GM18508 (cell line): Measurements from ENCODE around the gene LYPD6B.
A peak's percentile ranks its signal among the peaks of the same experiment; 100 is the strongest.

Experiments
- ATAC-seq: cut with Tn5 transposase; IDR thresholded peaks from one replicate; pipeline ENCODE4 v1.9.1; 2021; ENCODE audit warnings: moderate number of reproducible peaks; ENCODE audit not compliant: insufficient read depth, unreplicated experiment

The LYPD6B gene, protein sequence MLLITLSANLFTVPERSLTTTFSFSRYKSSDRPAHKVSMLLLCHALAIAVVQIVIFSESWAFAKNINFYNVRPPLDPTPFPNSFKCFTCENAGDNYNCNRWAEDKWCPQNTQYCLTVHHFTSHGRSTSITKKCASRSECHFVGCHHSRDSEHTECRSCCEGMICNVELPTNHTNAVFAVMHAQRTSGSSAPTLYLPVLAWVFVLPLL

DNA sequence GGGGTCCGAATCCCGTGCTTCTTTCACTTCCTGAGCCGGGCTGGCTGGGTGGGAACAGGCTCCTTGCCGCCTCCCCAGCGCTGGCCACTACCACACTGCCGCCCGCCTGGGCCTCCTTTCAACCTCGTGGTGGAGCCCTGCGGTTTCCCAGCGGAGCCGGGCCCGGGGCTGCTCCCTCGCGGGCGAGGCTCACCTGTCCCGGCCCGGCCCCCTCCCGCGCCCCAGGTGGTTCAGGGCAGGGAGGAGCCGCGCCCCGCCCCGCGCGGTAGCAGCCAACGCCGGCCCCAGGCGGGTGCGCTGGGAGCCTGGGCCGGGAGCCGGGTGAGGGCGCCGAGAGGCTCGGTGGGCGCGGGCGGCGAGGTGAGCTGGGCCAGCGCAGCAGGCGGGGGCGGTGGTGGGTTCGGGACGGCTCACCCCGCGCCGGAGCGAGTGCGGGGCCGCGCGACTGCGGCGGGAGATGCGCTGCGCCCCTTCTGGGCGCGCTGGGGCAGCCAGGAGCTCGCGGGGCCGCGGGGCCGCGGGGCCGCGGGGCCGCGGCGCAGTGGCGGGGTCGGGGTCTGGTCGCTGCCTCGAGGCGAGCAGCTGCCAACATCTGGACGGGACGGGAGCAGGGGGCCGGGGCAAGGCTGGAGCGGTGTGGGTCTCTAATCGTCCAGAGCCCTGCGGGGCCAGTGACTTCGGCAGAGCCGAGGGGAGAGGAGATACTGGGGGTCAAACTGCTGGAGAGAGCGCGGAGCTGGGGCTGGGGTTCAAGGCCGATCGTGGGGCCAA is at the start of gene LYPD6B:
LYPD6B (plus strand) TSS at position 258 of the 771 bp plus-strand sequence. CDS start 92,250 bp downstream, outside the sequence.
- ATAC-seq = no peak

DNA sequence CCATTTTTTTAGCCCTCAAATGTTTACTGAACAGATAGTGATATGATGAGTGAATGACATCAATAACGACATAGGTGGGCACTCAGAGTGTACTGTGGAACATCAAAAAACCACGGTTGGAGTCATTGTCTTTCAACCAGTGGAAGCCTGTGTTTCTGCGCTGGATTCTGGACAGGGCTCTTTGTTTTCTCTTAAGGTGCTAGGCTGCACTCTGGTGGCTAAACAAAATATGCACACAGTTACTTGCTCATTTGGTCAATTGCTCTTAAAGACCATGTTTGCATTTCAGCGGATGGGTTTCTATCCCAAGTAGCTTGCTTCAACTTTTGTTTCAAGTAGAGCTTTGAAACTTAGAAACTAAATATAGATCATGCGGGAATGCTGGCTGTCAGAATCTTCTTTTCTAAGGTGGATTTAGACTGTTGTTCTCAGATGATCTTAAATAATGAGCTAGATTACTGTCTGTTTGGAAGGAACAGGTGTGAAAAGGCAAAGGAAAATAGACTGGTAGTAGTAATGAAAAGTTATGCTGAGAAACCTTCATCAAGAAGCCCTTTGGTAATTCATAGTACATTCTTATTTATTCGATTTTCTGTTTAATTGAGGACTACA is 48.5 kb upstream of the LYPD6B start:
- peak; percentile 86 for ATAC-seq

DNA sequence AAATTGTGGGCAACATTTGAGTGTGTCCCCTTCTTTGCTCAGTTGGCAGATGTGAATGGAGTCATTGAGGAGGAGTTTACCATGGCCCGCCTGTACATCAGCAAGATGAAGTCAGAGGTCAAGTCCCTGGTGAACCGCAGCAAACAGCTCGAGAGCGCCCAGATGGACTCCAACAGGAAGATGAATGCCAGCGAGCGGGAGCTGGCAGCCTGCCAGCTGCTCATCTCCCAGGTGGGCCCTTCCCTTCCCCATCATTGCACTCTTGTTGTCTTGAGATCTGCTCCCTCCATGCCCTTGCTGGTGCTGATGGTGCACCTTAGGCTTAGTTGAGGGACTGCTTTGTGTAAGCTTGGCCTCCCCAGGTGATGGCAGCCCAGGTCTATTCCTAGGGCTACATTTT is 47.5 kb upstream of the LYPD6B start:
- ATAC-seq = no peak

DNA sequence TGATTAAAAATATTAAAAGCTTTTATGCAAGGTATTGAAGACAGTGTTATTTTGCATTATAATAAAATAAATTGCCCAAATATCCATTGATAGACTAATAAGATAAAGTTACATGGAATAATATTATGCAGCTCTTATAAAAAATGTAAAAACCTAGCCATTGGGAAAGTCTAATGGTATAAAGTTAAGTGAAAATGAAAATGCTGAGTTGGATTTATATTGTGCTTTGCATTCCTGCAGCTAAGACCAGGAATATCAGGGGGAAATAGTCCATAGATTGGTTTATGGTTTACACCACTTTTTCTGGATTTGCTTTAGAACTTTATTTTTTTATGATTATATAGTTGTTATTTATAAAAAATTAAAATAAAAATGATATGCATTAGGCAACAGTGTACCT is 46.1 kb upstream of the LYPD6B start:
- no peak for ATAC-seq

DNA sequence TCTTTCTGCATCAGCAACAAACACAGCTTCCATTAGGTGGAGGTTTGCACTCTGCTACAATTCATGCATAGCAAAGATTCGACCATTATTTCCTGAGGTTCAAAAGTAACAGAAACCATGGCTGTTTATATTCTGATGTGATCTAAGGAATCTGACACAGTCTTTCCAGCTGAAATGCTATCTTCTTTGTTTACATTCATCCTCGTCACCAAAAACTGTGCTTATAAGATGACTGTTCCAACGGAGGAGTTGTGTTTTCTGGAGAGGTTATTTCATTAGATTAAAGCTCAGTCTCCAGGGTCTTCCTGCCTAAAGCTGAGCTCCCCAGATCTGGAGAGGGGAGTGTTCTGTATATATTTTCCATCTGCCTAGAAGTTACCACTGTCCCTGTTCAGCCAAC is 45.1 kb upstream of the LYPD6B start:
- ATAC-seq = no peak

DNA sequence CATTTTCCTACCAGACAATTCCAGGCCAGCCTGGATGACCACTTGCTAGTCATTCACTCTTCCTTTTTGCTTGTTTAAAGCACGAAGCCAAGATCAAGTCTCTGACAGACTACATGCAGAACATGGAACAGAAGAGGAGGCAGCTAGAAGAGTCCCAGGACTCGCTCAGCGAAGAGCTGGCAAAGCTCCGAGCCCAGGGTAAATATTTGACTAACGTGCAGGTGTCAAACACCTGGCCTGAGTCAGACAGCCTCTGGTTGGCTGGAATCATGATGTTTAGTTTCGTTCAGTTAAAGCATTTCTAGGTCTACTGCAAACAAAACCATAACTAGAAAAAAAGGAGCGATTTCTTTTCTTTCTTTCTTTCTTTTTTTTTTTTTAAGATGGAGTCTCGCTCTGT is 44.2 kb upstream of the LYPD6B start:
- no peak for ATAC-seq

DNA sequence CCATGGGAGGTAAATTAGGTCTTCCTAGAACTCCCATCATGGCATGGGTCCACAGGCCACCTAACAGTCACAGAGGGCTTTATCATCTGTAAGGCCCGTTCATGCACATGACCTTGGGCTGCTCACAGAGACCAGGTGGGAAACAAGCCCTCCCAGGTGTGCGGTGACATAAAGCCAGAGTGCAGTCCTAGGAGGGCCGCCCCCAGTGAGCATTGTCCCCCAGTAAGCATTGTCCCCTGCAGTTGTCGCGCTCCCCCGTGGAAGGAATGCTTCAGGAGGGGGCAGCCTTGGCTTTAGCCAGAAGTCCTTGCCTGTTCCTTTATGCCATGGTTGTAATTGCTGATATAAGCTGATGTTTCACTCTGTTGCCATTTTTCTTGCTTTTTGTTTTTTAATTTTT is 41.7 kb upstream of the LYPD6B start:
- ATAC-seq = no peak

DNA sequence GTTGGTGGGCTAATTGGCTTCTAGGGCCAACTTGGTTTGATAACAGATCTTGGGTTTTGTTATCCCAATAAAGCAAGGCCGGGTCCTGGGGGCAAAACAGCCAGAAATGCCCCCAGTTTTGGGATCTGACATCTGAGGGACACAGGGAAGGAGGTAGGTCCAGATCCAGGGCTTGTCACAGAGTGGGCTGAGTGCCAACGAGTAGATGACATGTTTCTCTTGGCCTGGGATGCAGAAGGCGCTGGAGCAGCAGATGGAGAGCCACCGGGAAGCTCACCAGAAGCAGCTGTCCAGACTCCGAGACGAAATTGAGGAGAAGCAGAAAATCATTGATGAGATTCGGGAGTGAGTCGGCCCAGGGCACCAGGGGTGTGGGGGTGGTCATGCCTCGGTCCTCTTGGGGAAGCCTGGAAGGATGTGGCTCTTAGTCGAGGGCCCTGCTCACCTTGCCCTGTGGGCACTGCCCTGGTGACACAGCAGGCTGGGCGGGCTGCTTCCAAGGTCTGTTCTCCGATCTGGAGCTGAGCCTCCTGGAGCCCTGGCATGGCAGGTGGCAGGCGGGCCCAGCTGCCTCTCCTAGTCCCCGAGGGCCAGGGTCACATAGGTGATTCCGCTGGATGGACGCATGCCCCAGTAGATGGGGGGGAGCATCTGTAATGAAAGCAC is 40.2 kb upstream of the LYPD6B start:
- no peak for ATAC-seq

DNA sequence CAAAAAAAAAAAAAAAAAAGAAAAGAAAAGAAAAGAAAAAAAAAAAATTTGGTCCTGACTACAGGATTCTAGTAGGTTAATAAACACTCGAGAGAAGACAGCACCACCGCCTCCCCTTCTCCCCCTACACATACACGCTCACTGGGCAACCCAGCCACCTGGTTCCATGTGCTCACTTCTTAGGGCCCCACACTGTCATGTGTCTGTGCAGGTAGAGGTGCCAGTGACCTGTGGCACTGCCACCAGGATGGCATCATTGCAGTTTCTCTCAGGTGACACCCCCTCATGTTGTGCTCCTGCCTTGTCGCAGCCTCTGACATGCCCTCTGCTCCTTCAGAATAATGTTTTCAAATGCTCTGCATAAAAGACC is 39.7 kb upstream of the LYPD6B start:
- ATAC-seq = no peak

DNA sequence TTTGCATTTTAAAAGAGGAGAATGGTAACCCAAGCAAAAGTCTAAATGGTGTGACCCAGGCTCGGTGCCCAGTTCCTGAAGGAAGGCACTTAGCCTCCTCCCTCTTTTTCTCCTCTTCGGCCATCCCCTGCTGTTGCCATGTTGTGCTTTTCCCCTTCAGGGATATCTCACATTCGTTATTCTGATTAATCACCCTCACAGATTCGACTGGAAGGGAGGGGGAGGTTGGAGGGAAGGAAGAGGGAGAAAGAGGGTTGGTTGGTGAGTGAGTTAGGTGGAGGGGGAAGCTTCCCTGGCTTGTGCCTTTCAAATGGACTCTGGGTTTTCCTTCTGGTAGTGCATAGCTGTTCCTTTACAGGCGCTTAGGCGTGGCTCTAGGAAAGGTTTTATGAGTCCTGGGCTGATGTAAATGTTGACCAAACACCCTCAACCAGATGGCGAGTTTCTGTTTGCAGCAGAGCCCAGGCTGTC is 39.0 kb upstream of the LYPD6B start:
- no peak for ATAC-seq

DNA sequence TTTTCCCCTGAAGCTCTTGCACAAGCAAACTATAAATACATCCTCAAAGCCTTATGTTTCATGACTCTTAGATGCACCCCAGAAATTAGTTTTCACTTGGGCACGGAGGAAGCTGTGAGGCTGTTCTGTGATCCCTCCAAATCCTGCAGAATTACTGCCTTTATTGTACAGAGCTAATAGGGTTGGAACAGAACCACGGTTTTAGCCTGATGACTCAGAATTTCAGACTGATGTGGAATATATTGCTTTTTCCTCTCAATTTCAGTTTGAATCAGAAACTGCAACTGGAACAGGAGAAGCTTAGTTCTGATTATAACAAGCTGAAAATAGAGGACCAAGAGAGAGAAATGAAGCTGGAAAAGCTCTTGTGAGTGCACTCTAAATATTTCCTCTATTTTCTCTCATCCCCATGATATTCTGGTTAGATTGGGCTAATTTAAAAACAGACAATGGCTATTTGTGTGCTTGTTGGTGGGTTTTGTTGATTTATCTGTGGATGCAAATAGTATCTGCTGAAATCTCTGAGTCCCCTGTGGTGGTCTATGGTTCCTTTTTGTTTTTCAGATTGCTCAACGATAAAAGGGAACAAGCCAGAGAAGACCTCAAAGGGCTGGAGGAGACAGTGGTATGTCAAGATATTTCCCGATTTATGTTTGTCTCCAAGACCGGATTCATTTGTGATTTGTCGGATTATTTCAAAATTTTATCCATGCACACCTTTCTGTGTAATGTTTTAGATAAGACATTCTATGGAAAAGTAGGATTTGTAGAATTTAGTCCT is 38.2 kb upstream of the LYPD6B start:
- ATAC-seq = no peak

DNA sequence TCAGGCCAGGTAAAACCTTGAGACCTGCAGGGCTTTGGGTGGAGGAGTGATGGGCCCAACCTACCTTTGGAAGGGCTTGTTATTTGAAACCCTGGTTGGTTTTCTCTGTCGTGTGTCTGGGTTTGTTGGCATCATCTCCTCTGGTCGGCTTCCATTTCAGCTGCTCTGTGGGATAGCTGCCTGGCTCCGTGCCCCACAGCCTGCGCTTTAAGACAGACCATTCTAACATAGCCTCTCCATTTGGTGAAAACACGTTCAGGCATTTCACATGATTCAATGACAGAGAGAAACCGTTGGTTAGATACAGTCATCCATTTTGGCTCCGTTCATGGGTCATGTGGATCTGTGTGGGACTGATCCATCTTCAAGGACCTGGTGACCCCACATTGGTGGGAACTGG is 37.0 kb upstream of the LYPD6B start:
- ATAC-seq = no peak

DNA sequence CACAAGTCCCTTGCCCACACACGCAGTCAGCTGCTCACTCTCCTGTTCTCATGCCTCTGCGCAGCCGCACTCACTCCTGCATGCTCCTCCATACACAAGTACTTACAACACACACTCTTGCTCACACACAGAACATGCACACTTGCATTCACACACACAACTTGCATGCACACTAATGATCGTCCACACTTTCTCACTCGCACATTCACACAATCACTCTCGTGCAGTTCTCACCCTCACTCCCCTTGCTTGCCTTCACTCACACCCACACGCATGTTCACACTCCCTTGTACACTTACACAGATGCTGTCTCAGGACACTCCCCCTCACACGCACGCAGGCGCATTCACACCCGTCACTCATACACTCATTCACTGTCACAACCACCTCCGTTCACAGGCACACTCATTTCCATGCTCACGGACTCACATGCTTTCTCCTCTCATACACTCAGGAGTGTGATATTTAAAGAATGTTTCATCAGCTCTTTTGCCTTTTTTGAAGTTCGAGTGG is 36.1 kb upstream of the LYPD6B start:
- no peak for ATAC-seq

DNA sequence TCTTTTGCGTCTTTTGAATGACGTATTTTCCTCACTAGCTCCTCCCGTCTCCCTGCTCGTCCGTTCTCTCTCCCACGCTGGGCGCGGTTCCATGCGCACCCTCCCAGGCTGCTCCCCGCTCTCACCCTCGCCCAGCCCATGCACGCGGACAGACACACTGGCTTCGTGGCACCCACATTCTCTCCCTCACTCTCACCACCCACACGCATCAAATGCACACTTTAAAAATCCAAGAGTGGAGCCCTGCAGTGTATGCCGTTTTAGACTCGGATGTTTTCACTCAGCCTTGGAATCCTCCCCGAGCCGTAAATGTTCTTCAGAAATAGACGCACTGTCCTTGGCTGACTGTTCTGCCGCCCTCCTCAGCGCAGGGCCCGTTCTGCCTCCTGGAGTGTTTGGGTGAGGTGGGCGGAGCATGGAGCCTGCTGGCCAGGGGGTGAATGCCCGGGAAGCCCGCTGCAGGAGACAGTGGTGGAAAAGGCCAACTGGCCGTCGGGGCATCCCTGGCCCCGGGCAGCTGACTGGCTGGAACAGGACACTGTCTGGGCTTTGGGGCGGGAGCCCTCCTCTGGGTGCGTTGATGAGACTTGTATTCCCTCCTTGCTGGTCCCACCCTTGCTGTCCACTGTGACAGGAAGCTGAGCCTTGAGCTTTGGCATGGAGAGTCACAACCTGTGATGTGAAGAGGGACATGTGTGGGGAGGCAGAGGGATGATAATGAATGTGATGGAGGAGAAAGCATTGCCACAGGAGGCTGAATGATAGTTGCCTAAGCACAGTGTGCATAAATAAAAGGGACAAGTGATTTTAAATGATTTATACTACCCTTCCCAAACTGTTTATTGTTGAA is 35.4 kb upstream of the LYPD6B start:
- no peak for ATAC-seq

DNA sequence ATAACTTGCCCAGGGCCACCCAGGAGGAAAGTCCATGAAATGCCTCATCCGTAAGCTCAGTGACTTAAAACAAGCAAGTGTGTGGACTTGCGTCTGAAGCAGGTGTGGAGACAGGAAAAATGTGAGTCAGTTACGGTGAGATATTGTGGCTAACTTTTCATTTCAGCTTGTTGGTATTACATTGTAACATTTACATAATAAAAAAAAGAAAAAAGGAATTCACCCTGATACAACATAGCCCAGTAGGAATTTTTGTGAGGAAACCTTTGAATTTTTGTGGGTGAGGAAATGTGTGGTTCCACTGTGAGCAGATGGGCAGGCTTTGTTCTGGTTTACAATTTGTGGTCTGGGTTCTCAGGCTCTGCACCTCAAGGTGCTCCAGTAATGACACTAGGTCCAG is 33.7 kb upstream of the LYPD6B start:
- ATAC-seq = no peak

DNA sequence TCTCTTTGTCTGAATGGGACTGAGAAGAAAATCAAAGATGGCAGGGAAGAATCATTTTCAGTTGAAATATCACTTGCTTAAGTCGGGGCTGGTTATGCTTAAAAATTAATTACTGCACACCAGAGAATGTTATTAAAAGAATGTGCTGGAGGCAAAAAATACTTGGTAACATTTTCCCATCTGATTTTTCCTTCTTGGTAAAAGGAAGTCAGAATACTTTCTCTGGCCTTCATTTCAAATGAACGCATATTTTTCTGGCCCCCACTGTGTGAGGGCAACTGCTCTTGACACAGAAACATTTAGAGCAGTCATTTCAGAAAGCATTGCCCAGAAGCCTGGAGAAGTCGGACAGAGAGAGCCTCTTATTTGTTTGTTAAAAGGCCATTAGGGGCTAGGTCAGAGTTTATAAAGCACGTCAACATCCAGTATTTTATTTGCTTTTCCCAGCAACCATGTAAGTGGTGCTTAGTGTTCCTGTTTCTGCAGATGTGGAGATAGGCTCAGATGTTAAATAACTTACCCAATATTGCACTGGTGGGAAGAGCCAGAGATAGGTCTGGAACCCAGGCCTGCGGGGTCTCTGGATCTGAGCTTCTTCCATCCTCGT is 32.9 kb upstream of the LYPD6B start:
- no peak for ATAC-seq

DNA sequence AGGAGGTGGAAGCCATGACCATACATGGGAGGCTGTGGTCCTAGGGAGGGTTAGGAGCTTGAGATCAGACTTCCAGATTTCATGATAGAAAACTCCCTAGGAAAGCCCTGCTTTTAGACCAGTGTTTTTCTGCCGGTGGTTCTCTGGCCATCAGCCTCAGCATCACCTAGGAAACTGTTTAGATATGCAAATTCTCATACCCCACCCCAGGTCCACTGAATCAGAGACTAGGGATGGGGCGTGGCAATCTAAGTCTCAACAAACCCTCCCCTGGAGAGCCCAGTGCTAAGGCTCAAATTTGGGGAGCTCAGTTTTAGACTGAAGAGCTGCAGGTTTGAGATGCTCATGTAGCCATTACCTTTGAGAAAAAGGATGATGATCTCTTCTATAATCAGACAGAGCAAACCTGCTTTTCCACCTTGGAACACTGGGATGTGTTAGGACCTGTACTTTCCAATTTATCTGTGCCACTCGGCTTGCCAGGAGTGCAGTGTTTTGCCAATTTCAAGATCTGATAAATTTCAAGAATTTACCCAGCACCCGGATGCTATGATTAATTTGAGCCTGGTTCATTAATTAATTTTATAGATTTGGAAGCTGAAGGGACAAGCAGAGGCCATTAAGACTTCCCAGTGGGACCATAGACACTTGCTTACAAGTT is 31.5 kb upstream of the LYPD6B start:
- ATAC-seq = no peak

DNA sequence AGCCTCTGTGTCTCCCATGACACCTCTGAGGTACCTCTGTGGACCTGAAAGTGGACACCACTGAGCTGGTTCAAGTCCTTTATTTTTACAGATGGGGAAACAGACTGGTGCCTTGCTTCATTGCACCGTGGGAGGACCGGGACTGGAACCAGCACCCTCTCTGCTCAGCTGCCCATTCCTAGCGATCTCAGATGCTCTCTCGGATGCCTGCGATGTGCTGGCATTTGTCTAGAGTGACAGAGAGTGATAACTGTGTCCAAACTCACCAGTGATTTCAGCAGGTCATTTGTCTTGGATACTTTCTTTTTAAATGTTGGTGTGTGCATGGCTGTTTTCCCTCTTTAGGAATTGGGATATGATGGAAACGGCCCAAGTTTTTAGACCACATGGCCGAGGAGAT is 30.1 kb upstream of the LYPD6B start:
- ATAC-seq = no peak
